Esophagus (tissue), 2 donors: ENCODE results near the gene AMY1A. TPM values are rescaled to one million over a fixed set of nuclear protein-coding genes. Genes with fewer than 3 reads are reported as not detected.
"Not testable (repeated sequence)": the region's sequence is repeated elsewhere in the genome, so short reads cannot be mapped to it uniquely, and the experiment has no call there.

Experiments used
- H3K27ac ChIP-seq, 2 donors: one replicate each; pipeline ENCODE4 v1.5.1; 2013; ENCODE audit warnings: low read depth in 2 of 2, mild to moderate bottlenecking in 2 of 2, inconsistent platforms in 1 of 2, low read length in 1 of 2, moderate library complexity in 1 of 2
- H3K27me3 ChIP-seq, 2 donors: one replicate each; pipeline ENCODE4 v1.6.1; 2013; ENCODE audit warnings: low read length in 2 of 2, control low read depth in 1 of 2, mild to moderate bottlenecking in 1 of 2; ENCODE audit not compliant: insufficient read depth in 2 of 2, control insufficient read depth in 1 of 2
- H3K36me3 ChIP-seq, 2 donors: one replicate each; pipeline ENCODE4 v1.6.1; 2013; ENCODE audit warnings: low read length in 1 of 2; ENCODE audit not compliant: control insufficient read depth in 2 of 2, insufficient read depth in 2 of 2
- H3K4me1 ChIP-seq, 2 donors: one replicate each; pipeline ENCODE4 v1.6.1; 2013; ENCODE audit warnings: low read length in 1 of 2; ENCODE audit not compliant: control insufficient read depth in 2 of 2, insufficient read depth in 2 of 2
- H3K4me3 ChIP-seq, 2 donors: one replicate each; pipeline ENCODE4 v1.5.1; 2013; ENCODE audit warnings: low read length in 2 of 2, mild to moderate bottlenecking in 2 of 2, low read depth in 1 of 2, moderate library complexity in 1 of 2
- H3K9me3 ChIP-seq, 2 donors: one replicate each; pipeline ENCODE4 v1.6.1; 2013; ENCODE audit warnings: mild to moderate bottlenecking in 2 of 2, low read depth in 1 of 2, low read length in 1 of 2, moderate library complexity in 1 of 2; ENCODE audit not compliant: control insufficient read depth in 2 of 2, insufficient read depth in 1 of 2
- WGBS, 2 donors: extraction: QIAGEN DNeasy Blood & Tissue Kit; methylation state at CpG; one replicate each; pipeline ENCODE4 v1.1.7; 2013; 5-methylcytosine and 5-hydroxymethylcytosine counted together
- polyA plus RNA-seq, 2 donors: library from polyadenylated mRNA; stranded (reverse); fragments of 200-250 nt; gene quantifications; one replicate each; pipeline ENCODE4 v1.2.3, GENCODE V29; 2013
- donor health status: healthy with polysubstance abuse.
- donor health status: Bipolar disorder and iron deficiency.

The AMY1A gene
- polyA plus RNA-seq, 2 donors = not detected

- not testable (repeated sequence) for H3K27me3 ChIP-seq, H3K4me1 ChIP-seq, H3K36me3 ChIP-seq, H3K27ac ChIP-seq, H3K9me3 ChIP-seq, H3K4me3 ChIP-seq
- no CpG with 5 or more reads among the region's 5 CpGs for WGBS, 2 donors
Observed at GRCh38 chr1:103696110-103696509, 40.5 kb downstream of the AMY1A start, which contains the start of gene AMY1B. TSS of gene AMY1B (minus strand) at chr1:103696210. CDS start at chr1:103695639, 571 bp downstream.

GRCh38 chr1:103697430-103697829 lies 41.9 kb downstream of the AMY1A start:
- not testable (repeated sequence) for H3K4me1 ChIP-seq, H3K27ac ChIP-seq, H3K27me3 ChIP-seq, H3K9me3 ChIP-seq, H3K4me3 ChIP-seq, H3K36me3 ChIP-seq
- no CpG with 5 or more reads among the region's 6 CpGs for WGBS, 2 donors

- no CpG with 5 or more reads among the region's 4 CpGs for WGBS, 2 donors
- H3K27ac ChIP-seq, H3K4me1 ChIP-seq, H3K4me3 ChIP-seq, H3K36me3 ChIP-seq, H3K9me3 ChIP-seq, H3K27me3 ChIP-seq: not testable (repeated sequence)
Observed at GRCh38 chr1:103700669-103701068, 45.1 kb downstream of the AMY1A start.

- WGBS, 2 donors = no CpG with 5 or more reads among the region's 4 CpGs
- H3K9me3 ChIP-seq, H3K27ac ChIP-seq, H3K4me3 ChIP-seq, H3K36me3 ChIP-seq, H3K27me3 ChIP-seq, H3K4me1 ChIP-seq: not testable (repeated sequence)
Observed at GRCh38 chr1:103701256-103701655, 45.7 kb downstream of the AMY1A start.

- H3K27me3 ChIP-seq, H3K36me3 ChIP-seq, H3K4me1 ChIP-seq, H3K27ac ChIP-seq, H3K9me3 ChIP-seq, H3K4me3 ChIP-seq: not testable (repeated sequence)
- no CpG with 5 or more reads among the region's 3 CpGs for WGBS, 2 donors
Observed at GRCh38 chr1:103707670-103708069, 52.1 kb downstream of the AMY1A start.

- H3K36me3 ChIP-seq, H3K27ac ChIP-seq, H3K4me3 ChIP-seq, H3K4me1 ChIP-seq, H3K27me3 ChIP-seq, H3K9me3 ChIP-seq: not testable (repeated sequence)
- no CpG with 5 or more reads among the region's 3 CpGs for WGBS, 2 donors
Observed at GRCh38 chr1:103710381-103710780, 54.8 kb downstream of the AMY1A start.

Other genes starting within 250 kb of the AMY1A start
- 1 to 10 TPM; 5.8 to 8.8 TPM for gene RNPC3, start 130.1 kb upstream of the AMY1A start, polyA plus RNA-seq
- gene AMY2B, start 84.2 kb upstream of the AMY1A start, polyA plus RNA-seq = 10 to 100 TPM in 1 of 2 donors, 1 to 10 TPM in 1; 6.8 to 16.2 TPM
- gene AMY2A, start 38.3 kb upstream of the AMY1A start, polyA plus RNA-seq = under 1 TPM in 1 of 2 donors, not detected in 1; 0.16 TPM
- gene AMY1B, start 40.5 kb downstream of the AMY1A start, polyA plus RNA-seq = not detected
- under 1 TPM in 1 of 2 donors, not detected in 1; 0.07 TPM for gene AMY1C, start 94.1 kb downstream of the AMY1A start, polyA plus RNA-seq